PC-9 (cell line): Measurements from ENCODE around the gene PPP1R16B.

ENCODE experiments used
- EZH2 ChIP-seq: fragments of 200-600 bp; sonication (generic); IDR thresholded peaks from 2 replicates; pipeline ENCODE4 v1.8.0; 2017; ENCODE audit warnings: antibody characterized with exemption, low read depth
- TF ChIP-seq, protein P1 (sequence below): fragments of 200-600 bp; sonication (generic); conservative IDR thresholded peaks from 2 replicates; pipeline ENCODE4 v1.6.1; 2017; ENCODE audit warnings: mixed run types, antibody characterized with exemption, mild to moderate bottlenecking, moderate library complexity

DNA sequence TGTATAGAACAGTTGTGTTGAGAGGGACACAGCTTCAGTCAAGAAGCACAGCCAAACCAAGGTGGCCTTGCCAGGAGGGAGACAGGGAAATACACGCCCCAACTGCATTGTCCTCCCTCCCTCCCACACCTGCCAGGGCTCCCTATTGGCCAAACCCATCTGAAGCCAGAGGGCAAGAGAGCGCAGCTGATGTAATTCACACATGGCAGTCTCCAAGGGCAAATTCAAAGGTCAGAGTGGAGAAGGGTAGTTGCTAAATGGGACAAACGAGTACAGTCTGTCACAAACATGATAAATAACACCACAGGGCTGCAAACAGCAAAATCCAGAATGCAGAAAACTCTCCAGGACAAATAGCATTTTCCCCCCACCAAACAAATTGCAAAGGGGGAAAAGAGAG is 23.2 kb upstream of the PPP1R16B start:
- TF ChIP-seq, protein P1, sequence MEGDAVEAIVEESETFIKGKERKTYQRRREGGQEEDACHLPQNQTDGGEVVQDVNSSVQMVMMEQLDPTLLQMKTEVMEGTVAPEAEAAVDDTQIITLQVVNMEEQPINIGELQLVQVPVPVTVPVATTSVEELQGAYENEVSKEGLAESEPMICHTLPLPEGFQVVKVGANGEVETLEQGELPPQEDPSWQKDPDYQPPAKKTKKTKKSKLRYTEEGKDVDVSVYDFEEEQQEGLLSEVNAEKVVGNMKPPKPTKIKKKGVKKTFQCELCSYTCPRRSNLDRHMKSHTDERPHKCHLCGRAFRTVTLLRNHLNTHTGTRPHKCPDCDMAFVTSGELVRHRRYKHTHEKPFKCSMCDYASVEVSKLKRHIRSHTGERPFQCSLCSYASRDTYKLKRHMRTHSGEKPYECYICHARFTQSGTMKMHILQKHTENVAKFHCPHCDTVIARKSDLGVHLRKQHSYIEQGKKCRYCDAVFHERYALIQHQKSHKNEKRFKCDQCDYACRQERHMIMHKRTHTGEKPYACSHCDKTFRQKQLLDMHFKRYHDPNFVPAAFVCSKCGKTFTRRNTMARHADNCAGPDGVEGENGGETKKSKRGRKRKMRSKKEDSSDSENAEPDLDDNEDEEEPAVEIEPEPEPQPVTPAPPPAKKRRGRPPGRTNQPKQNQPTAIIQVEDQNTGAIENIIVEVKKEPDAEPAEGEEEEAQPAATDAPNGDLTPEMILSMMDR, result no peak
- TF ChIP-seq EZH2, result no peak
